Left ventricle myocardium inferior (tissue), 1 donor: Measurements from ENCODE around the gene ANXA2R. TPM values are rescaled to one million over a fixed set of nuclear protein-coding genes. Genes with fewer than 3 reads are reported as not detected.
A peak's percentile ranks its signal among the peaks of the same experiment; 100 is the strongest.

ENCODE experiments used
- DNase-seq: peaks from one replicate; pipeline ENCODE4 v3.0.0-alpha.2; 2020
- H3K27ac ChIP-seq: fragments of 200-600 bp; replicated peaks from 2 replicates; pipeline ENCODE4 v1.8.0; 2021
- H3K27me3 ChIP-seq: fragments of 200-600 bp; 2 replicates; pipeline ENCODE4 v1.8.0; 2021; ENCODE audit warnings: low read depth
- H3K36me3 ChIP-seq: fragments of 200-600 bp; 2 replicates; pipeline ENCODE4 v1.8.0; 2021
- H3K4me1 ChIP-seq: fragments of 200-600 bp; 2 replicates; pipeline ENCODE4 v1.8.0; 2021
- H3K4me3 ChIP-seq: fragments of 200-600 bp; 2 replicates; pipeline ENCODE4 v1.8.0; 2021; ENCODE audit warnings: mild to moderate bottlenecking, moderate library complexity
- H3K9me3 ChIP-seq: fragments of 200-600 bp; replicated peaks from 2 replicates; pipeline ENCODE4 v1.8.0; 2021
- CTCF ChIP-seq: fragments of 200-600 bp; IDR thresholded peaks from 2 replicates; pipeline ENCODE4 v1.8.0; 2021; ENCODE audit warnings: antibody characterized with exemption, mild to moderate bottlenecking, borderline replicate concordance
- intact Hi-C: fragments of 100-400 bp; cut with micrococcal nuclease; formaldehyde crosslinking; loops from one replicate; pipeline ENCODE4 v1.11.0; 2022
- total RNA-seq: library from RNA; stranded (reverse); fragmentation: NEBNext Ultra II Directional; extraction: Animal tissue kit (Norgen Biotek cat#: 25700); gene quantifications from one replicate; pipeline ENCODE4 v1.2.1, GENCODE V29; 2021
- donor health status: DM: no; HTN: yes; CAD: no; lungs with severe emphysema.

ANXA2R gene
- total RNA-seq, 1 donor from 2014 or later = 0.82 TPM

- no peaks in the 10 kb centered on the region for H3K36me3 ChIP-seq
- TF ChIP-seq CTCF = peak; percentile 59
- H3K4me3 ChIP-seq = peak overlapping the region; percentile 73
- H3K27ac ChIP-seq = peak overlapping the region; percentile 97
- intact Hi-C loops = no loop called here
- H3K27me3 ChIP-seq = peaks cover 99% of the 10 kb centered on the region
- H3K4me1 ChIP-seq = peaks cover 26% of the 10 kb centered on the region
- no peak for DNase-seq
- H3K9me3 ChIP-seq = no peaks in the 10 kb centered on the region
Measured at GRCh38 chr5:43019614-43020398, 20.3 kb downstream of the ANXA2R start.

- H3K4me1 ChIP-seq = peaks cover 26% of the 10 kb centered on the region
- no peak for TF ChIP-seq CTCF
- DNase-seq = no peak
- peak overlapping the region; percentile 73 for H3K4me3 ChIP-seq
- intact Hi-C loops = no loop called here
- no peaks in the 10 kb centered on the region for H3K36me3 ChIP-seq
- H3K27ac ChIP-seq = peak overlapping the region; percentile 97
- H3K27me3 ChIP-seq = peaks cover 94% of the 10 kb centered on the region
- no peaks in the 10 kb centered on the region for H3K9me3 ChIP-seq
Measured at GRCh38 chr5:43019291-43019613, 20.9 kb downstream of the ANXA2R start.

- Histone ChIP-seq H3K9me3 (no peaks in the 10 kb centered on the region), H3K4me3 (peak overlapping the region; percentile 73), H3K36me3 (no peaks in the 10 kb centered on the region), H3K4me1 (peaks cover 26% of the 10 kb centered on the region), H3K27me3 (peaks cover 75% of the 10 kb centered on the region), H3K27ac (peak overlapping the region; percentile 97)
- peak; percentile 22 for TF ChIP-seq CTCF
- intact Hi-C loops = no loop called here
- DNase-seq = no peak
Measured at GRCh38 chr5:43017428-43017815, 22.7 kb downstream of the ANXA2R start.

GRCh38 chr5:43016217-43016779 is 23.8 kb downstream of the ANXA2R start:
- Histone ChIP-seq H3K27ac (peak overlapping the region; percentile 97), H3K36me3 (no peaks in the 10 kb centered on the region), H3K4me1 (peaks cover 26% of the 10 kb centered on the region), H3K27me3 (peaks cover 64% of the 10 kb centered on the region), H3K4me3 (peak overlapping the region; percentile 73), H3K9me3 (no peaks in the 10 kb centered on the region)
- TF ChIP-seq CTCF = no peak
- no peak for DNase-seq
- intact Hi-C loops = no loop called here

GRCh38 chr5:43014522-43014921 is 25.6 kb downstream of the ANXA2R start:
- intact Hi-C loops = no loop called here
- TF ChIP-seq CTCF = no peak

More at GRCh38 chr5:43014522-43014921, 25.6 kb downstream of the ANXA2R start:
- Histone ChIP-seq H3K27me3 (peaks cover 62% of the 10 kb centered on the region), H3K4me3 (no peak overlapping the region), H3K4me1 (peaks cover 23% of the 10 kb centered on the region), H3K27ac (no peak overlapping the region), H3K36me3 (no peaks in the 10 kb centered on the region), H3K9me3 (no peaks in the 10 kb centered on the region)
- DNase-seq = no peak
